Parathyroid adenoma (tissue), 2 donors: ENCODE data around the gene ADCY6.

ENCODE experiments used
- H2AFZ ChIP-seq: fragments of 300-600 bp; sonication (generic); one replicate; pipeline ENCODE4 v1.7.0; 2017; ENCODE audit warnings: antibody characterized with exemption, mild to moderate bottlenecking
- H3K27ac ChIP-seq: fragments of 300-600 bp; sonication (generic); one replicate; pipeline ENCODE4 v1.7.0; 2017
- H3K27me3 ChIP-seq: fragments of 300-600 bp; sonication (generic); one replicate; pipeline ENCODE4 v1.7.0; 2017; ENCODE audit warnings: low read length; ENCODE audit not compliant: control insufficient read depth, insufficient read depth
- H3K36me3 ChIP-seq: fragments of 300-600 bp; sonication (generic); one replicate; pipeline ENCODE4 v1.7.0; 2017; ENCODE audit warnings: low read length; ENCODE audit not compliant: control insufficient read depth, insufficient read depth
- H3K4me1 ChIP-seq: fragments of 300-600 bp; sonication (generic); one replicate; pipeline ENCODE4 v1.7.0; 2017; ENCODE audit warnings: control low read depth
- H3K4me2 ChIP-seq: fragments of 300-600 bp; sonication (generic); one replicate; pipeline ENCODE4 v1.7.0; 2017; ENCODE audit warnings: low read length
- H3K4me3 ChIP-seq: fragments of 300-600 bp; sonication (generic); one replicate; pipeline ENCODE4 v1.7.0; 2017; ENCODE audit warnings: low read depth, low read length
- H3K79me2 ChIP-seq: fragments of 300-600 bp; sonication (generic); one replicate; pipeline ENCODE4 v1.7.0; 2017; ENCODE audit warnings: control low read depth
- H3K9ac ChIP-seq: fragments of 300-600 bp; sonication (generic); one replicate; pipeline ENCODE4 v1.7.0; 2017; ENCODE audit warnings: mild to moderate bottlenecking
- H3K9me3 ChIP-seq: fragments of 300-600 bp; sonication (generic); one replicate; pipeline ENCODE4 v1.7.0; 2017; ENCODE audit warnings: low read length; ENCODE audit not compliant: control insufficient read depth
- CTCF ChIP-seq: fragments of 300-600 bp; sonication (generic); IDR thresholded peaks from one replicate; pipeline ENCODE4 v1.7.0; 2017; ENCODE audit warnings: antibody characterized with exemption, mild to moderate bottlenecking
- donor health status: primary hyperparathyroidism.

The ADCY6 gene

GRCh38 chr12:48771588-48772112 lies 17.2 kb downstream of the ADCY6 start:
- TF ChIP-seq CTCF, result no peak
- no peak overlapping the region for H3K4me2 ChIP-seq

DNA sequence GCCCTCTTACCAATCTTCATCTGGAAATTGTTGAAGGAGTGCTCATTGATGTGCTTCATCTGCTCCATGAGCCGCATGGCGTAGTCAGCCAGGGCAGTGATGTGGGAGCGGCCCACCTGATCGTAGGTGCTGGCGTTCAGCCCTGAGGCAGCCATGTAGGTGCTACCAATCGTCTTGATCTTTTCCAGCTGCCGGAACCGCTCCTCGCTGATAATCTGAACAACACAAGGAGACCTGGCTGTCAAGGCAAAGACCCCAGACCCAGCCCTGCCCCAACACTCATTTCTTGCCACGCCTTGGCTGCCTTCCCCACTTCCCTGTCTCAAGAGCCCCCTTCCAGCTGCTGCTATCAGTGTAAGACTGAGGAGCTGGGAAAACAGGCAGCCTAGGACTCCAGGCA lies 18.1 kb downstream of the ADCY6 start:
- no peak for TF ChIP-seq CTCF
- Histone ChIP-seq H3K4me2 (no peak overlapping the region), H3K9ac (no peak overlapping the region), H3K27ac (no peak overlapping the region), H3K79me2 (no peaks in the 10 kb centered on the region), H3K9me3 (no peaks in the 10 kb centered on the region), H3K4me1 (no peaks in the 10 kb centered on the region), H3K36me3 (no peaks in the 10 kb centered on the region), H3K4me3 (no peak overlapping the region), H3K27me3 (no peaks in the 10 kb centered on the region), H2AFZ (no peak overlapping the region)

More at GRCh38 chr12:48771588-48772112, 17.2 kb downstream of the ADCY6 start:
- Histone ChIP-seq H3K4me3 (no peak overlapping the region), H3K9ac (no peak overlapping the region), H3K27me3 (no peaks in the 10 kb centered on the region), H2AFZ (no peak overlapping the region), H3K27ac (no peak overlapping the region), H3K79me2 (no peaks in the 10 kb centered on the region), H3K4me1 (no peaks in the 10 kb centered on the region), H3K36me3 (no peaks in the 10 kb centered on the region), H3K9me3 (no peaks in the 10 kb centered on the region)

DNA sequence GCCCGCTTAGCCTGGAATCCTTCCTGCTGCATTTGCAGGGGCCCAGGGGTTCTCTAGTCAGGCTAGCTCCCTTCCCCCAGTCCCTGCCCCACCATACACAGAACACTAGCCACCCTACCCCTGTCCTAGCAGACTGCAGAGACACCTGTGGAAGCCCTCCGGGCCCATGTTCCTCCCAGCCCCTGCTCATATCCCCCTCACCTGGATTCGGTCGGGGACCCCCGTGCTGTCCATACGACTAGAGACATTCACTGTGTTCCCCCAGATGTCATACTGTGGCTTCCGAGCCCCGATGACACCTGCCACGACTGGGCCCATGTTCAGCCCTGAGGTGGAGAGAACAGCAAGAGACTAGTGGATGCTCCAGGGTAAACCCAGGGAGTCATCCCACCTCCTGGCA lies 20.2 kb downstream of the ADCY6 start:
- no peaks in the 10 kb centered on the region for H3K36me3 ChIP-seq
- no peak overlapping the region for H3K4me2 ChIP-seq
- no peaks in the 10 kb centered on the region for H3K9me3 ChIP-seq
- no peak overlapping the region for H3K4me3 ChIP-seq
- H3K27me3 ChIP-seq, result no peaks in the 10 kb centered on the region
- H3K27ac ChIP-seq, result no peak overlapping the region
- H3K79me2 ChIP-seq, result no peaks in the 10 kb centered on the region
- no peaks in the 10 kb centered on the region for H3K4me1 ChIP-seq
- no peak overlapping the region for H3K9ac ChIP-seq
- TF ChIP-seq CTCF, result no peak
- no peak overlapping the region for H2AFZ ChIP-seq

- Histone ChIP-seq H3K9ac (no peak overlapping the region), H3K4me3 (no peak overlapping the region), H3K27me3 (no peaks in the 10 kb centered on the region), H3K9me3 (no peaks in the 10 kb centered on the region), H3K4me2 (no peak overlapping the region), H3K36me3 (no peaks in the 10 kb centered on the region), H3K27ac (no peak overlapping the region), H3K79me2 (no peaks in the 10 kb centered on the region), H2AFZ (no peak overlapping the region), H3K4me1 (no peaks in the 10 kb centered on the region)
- no peak for TF ChIP-seq CTCF
Observed at GRCh38 chr12:48768147-48768546, 20.7 kb downstream of the ADCY6 start.

DNA sequence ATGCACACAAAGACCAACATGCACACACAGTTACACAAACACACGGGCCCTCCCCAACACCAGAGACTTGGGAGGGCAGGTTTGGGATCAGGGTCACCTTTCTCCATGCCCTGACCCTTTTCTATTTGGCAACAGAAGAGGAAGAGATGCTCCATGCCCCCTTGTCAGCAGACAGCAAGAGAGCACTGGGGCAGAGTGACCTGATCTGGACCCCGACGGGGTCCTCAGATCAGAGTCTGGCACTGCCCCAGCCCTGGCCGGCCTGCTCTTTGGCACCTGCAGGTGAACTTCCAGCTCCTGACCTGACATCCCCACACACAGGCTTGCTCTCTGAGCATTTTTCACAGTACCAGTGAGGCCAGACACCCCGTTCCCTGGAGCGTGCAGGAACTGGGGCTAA lies 21.4 kb downstream of the ADCY6 start:
- Histone ChIP-seq H2AFZ (no peak overlapping the region), H3K9me3 (no peaks in the 10 kb centered on the region), H3K79me2 (no peaks in the 10 kb centered on the region), H3K27ac (no peak overlapping the region), H3K4me2 (no peak overlapping the region), H3K4me3 (no peak overlapping the region), H3K27me3 (no peaks in the 10 kb centered on the region), H3K4me1 (no peaks in the 10 kb centered on the region), H3K9ac (no peak overlapping the region), H3K36me3 (no peaks in the 10 kb centered on the region)
- TF ChIP-seq CTCF, result no peak
